PC-3 (cell line): ENCODE results near the gene TARS2. TPM values are rescaled to one million over a fixed set of nuclear protein-coding genes. Genes with fewer than 3 reads are reported as not detected.

ENCODE experiments used
- ATAC-seq: fragments of 200-7000 bp; cut with Tn5 transposase; 2 replicates; pipeline ENCODE4 v1.9.1; 2020; ENCODE audit warnings: mild to moderate bottlenecking, moderate library complexity
- BruUV-seq: library from RNA; stranded (reverse); fragments of 400-500 nt; replicated peaks from 2 replicates; lab custom pipeline; 2021; lab: Mats Ljungman, UMichigan
- CTCF ChIA-PET: fragments of 300-600 bp; sonication (Branson Sonifier 250); formaldehyde crosslinking; loops from one replicate; lab custom pipeline; 2022; ENCODE audit warnings: antibody characterized with exemption; lab: Charles Lee
- POLR2A ChIA-PET: fragments of 300-600 bp; sonication (Branson Sonifier 250); formaldehyde crosslinking; loops from one replicate; lab custom pipeline; 2022; ENCODE audit warnings: antibody characterized with exemption; ENCODE audit not compliant: unreplicated experiment; lab: Charles Lee
- DNase-seq: peaks from one replicate; pipeline ENCODE4 v3.0.0-alpha.2; 2015
- H2AFZ ChIP-seq: fragments of 300-600 bp; sonication (generic); 2 replicates; pipeline ENCODE4 v1.6.0; 2016; ENCODE audit warnings: antibody characterized with exemption, low read length
- H3F3A ChIP-seq: fragments of 300-600 bp; sonication (generic); one replicate; pipeline ENCODE4 v1.6.0; 2017; ENCODE audit warnings: antibody characterized with exemption, low read length, control low read depth, mild to moderate bottlenecking; ENCODE audit not compliant: unreplicated experiment
- H3K27ac ChIP-seq: fragments of 300-600 bp; sonication (generic); 2 replicates; pipeline ENCODE4 v1.5.1; 2016; ENCODE audit warnings: mild to moderate bottlenecking, low read length
- H3K27me3 ChIP-seq: fragments of 300-600 bp; sonication (generic); 2 replicates; pipeline ENCODE4 v1.6.1; 2016; ENCODE audit warnings: low read length, mixed read lengths
- H3K36me3 ChIP-seq: fragments of 300-600 bp; sonication (generic); 2 replicates; pipeline ENCODE4 v1.6.1; 2016; ENCODE audit warnings: low read depth, mixed run types, low read length, mixed read lengths
- H3K4me1 ChIP-seq: fragments of 300-600 bp; sonication (generic); 2 replicates; pipeline ENCODE4 v1.5.1; 2016; ENCODE audit warnings: low read length; ENCODE audit not compliant: insufficient read depth
- H3K4me2 ChIP-seq: fragments of 300-600 bp; sonication (generic); 2 replicates; pipeline ENCODE4 v1.6.0; 2016; ENCODE audit warnings: low read length
- H3K4me3 ChIP-seq: fragments of 300-600 bp; sonication (generic); 2 replicates; pipeline ENCODE4 v1.5.1; 2016; ENCODE audit warnings: mild to moderate bottlenecking, low read length, mixed read lengths
- H3K79me2 ChIP-seq: fragments of 300-600 bp; sonication (generic); 2 replicates; pipeline ENCODE4 v1.6.1; 2017; ENCODE audit warnings: low read length, mixed read lengths
- H3K9ac ChIP-seq: fragments of 300-600 bp; sonication (generic); 2 replicates; pipeline ENCODE4 v1.6.0; 2016; ENCODE audit warnings: mild to moderate bottlenecking, low read length
- H3K9me2 ChIP-seq: fragments of 300-600 bp; sonication (generic); replicated peaks from 2 replicates; pipeline ENCODE4 v1.6.1; 2016; ENCODE audit warnings: mixed run types, low read length, mixed read lengths
- H3K9me3 ChIP-seq: fragments of 300-600 bp; sonication (generic); 2 replicates; pipeline ENCODE4 v1.6.1; 2016; ENCODE audit warnings: low read length, mixed read lengths
- H4K20me1 ChIP-seq: fragments of 300-600 bp; sonication (generic); 2 replicates; pipeline ENCODE4 v1.6.1; 2016; ENCODE audit warnings: low read length, mixed read lengths
- EZH2 ChIP-seq: fragments of 300-600 bp; sonication (generic); IDR thresholded peaks from one replicate; pipeline ENCODE4 v1.6.1; 2017; ENCODE audit warnings: antibody characterized with exemption, mild to moderate bottlenecking, low read length; ENCODE audit not compliant: unreplicated experiment
- EZH2phosphoT487 ChIP-seq: fragments of 300-600 bp; sonication (generic); IDR thresholded peaks from 2 replicates; pipeline ENCODE4 v1.6.1; 2018; ENCODE audit warnings: mild to moderate bottlenecking, antibody characterized with exemption, low read length, borderline replicate concordance
- intact Hi-C: fragments of 100-400 bp; cut with micrococcal nuclease; formaldehyde crosslinking; loops from 2 replicates; pipeline ENCODE4 v1.9.0; 2023
- total RNA-seq: library from RNA; depleted of rRNA; stranded (reverse); fragments of >200 nt; gene quantifications from 2 replicates; pipeline ENCODE4 v1.2.3, GENCODE V29; 2014
- TF ChIP-seq, protein P1 (sequence below): fragments of 300-600 bp; sonication (generic); conservative IDR thresholded peaks from 2 replicates; pipeline ENCODE4 v1.5.1; 2017; ENCODE audit warnings: antibody characterized with exemption, low read depth, mild to moderate bottlenecking, low read length

The TARS2 gene
- total RNA-seq, 1 experiment from 2014 or later = 56.2 TPM

DNA sequence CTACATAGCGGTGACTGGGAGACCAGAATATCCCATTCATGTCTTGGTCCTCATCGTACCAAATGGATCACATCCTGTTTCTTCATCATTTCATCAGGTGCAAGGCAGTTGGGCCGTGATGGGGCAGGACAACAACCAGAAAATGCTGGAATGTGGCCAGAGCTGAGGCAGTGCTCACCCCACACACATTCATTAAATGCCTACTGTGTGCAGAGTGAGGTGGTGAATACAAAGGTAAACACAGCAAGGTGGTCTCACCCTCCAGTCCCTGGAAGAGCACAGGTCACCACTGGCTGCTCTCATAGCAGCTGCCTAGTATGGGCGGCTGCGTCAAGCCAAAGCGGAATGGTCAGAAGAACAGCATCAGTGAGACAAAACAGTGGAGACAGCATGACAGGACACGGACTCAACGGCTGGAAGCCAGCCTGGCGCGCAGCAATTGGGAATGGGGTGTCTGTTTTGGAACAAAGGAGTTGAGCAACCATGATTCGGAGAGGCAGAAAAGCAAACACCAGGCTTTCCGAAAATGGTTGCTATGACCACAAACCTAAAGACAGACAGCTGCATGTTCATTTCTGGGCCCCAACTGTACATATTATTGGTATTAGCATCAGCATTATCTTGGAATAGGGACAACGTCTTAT is 56.4 kb downstream of the TARS2 start:
- ChIA-PET POLR2A (interaction anchor here (0.6 kb wide), 1 partner anchor 111 kb away, joined by 3 read pairs; no protein-coding TSS in a partner anchor), CTCF (no interaction called here)
- BruUV-seq = no TSS peak
- no peaks in the 10 kb centered on the region for H3K79me2 ChIP-seq
- no peaks in the 10 kb centered on the region for H3F3A ChIP-seq
- H3K9ac ChIP-seq = no peak overlapping the region
- no peak overlapping the region for H2AFZ ChIP-seq
- no peaks in the 10 kb centered on the region for H3K9me3 ChIP-seq
- no peak overlapping the region for H3K4me3 ChIP-seq
- TF ChIP-seq EZH2 = no peak
- TF ChIP-seq, protein P1, sequence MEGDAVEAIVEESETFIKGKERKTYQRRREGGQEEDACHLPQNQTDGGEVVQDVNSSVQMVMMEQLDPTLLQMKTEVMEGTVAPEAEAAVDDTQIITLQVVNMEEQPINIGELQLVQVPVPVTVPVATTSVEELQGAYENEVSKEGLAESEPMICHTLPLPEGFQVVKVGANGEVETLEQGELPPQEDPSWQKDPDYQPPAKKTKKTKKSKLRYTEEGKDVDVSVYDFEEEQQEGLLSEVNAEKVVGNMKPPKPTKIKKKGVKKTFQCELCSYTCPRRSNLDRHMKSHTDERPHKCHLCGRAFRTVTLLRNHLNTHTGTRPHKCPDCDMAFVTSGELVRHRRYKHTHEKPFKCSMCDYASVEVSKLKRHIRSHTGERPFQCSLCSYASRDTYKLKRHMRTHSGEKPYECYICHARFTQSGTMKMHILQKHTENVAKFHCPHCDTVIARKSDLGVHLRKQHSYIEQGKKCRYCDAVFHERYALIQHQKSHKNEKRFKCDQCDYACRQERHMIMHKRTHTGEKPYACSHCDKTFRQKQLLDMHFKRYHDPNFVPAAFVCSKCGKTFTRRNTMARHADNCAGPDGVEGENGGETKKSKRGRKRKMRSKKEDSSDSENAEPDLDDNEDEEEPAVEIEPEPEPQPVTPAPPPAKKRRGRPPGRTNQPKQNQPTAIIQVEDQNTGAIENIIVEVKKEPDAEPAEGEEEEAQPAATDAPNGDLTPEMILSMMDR = no peak
- TF ChIP-seq EZH2phosphoT487 = no peak
- H3K4me2 ChIP-seq = no peak overlapping the region
- H3K36me3 ChIP-seq = no peaks in the 10 kb centered on the region
- no peaks in the 10 kb centered on the region for H3K9me2 ChIP-seq
- H4K20me1 ChIP-seq = no peaks in the 10 kb centered on the region
- H3K27ac ChIP-seq = no peak overlapping the region
- ATAC-seq = no peak
- peaks cover 3% of the 10 kb centered on the region; the same call in 1 of the 2 replicates for H3K4me1 ChIP-seq
- no peak for DNase-seq
- no peaks in the 10 kb centered on the region for H3K27me3 ChIP-seq
- intact Hi-C loops = no loop called here

DNA sequence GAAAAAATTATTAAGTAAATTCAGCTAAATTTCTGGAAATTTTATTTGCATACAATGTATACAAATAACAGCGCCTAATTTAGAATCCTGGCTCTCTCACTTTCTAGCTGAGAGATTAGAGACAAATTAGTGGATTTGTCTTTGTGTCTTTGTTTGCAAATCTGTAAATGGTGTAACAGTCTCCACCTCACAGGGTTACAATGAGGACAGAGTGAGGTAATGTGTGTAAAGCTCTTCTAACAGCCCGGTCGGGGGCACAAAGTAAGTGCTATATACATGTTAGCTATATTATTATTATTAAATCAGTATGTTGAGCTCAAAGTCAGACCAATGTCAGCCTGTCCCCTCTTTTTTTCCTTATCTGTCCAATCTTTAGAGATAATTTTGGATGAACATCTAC is 57.0 kb downstream of the TARS2 start:
- no peaks in the 10 kb centered on the region for H4K20me1 ChIP-seq
- no peaks in the 10 kb centered on the region for H3K27me3 ChIP-seq
- no peaks in the 10 kb centered on the region for H3K9me2 ChIP-seq
- no peak for DNase-seq
- no peaks in the 10 kb centered on the region for H3F3A ChIP-seq
- H3K4me1 ChIP-seq = peaks cover 3% of the 10 kb centered on the region; the same call in 1 of the 2 replicates
- no peaks in the 10 kb centered on the region for H3K36me3 ChIP-seq
- H3K4me3 ChIP-seq = no peak overlapping the region
- TF ChIP-seq EZH2 = no peak
- TF ChIP-seq EZH2phosphoT487 = no peak
- TF ChIP-seq, protein P1 = no peak
- H3K9ac ChIP-seq = no peak overlapping the region
- no TSS peak for BruUV-seq
- H3K4me2 ChIP-seq = no peak overlapping the region
- H3K9me3 ChIP-seq = no peaks in the 10 kb centered on the region
- ChIA-PET POLR2A (no interaction called here), CTCF (no interaction called here)
- intact Hi-C loops = no loop called here
- H3K79me2 ChIP-seq = no peaks in the 10 kb centered on the region
- H2AFZ ChIP-seq = no peak overlapping the region
- no peak overlapping the region for H3K27ac ChIP-seq
- no peak for ATAC-seq

DNA sequence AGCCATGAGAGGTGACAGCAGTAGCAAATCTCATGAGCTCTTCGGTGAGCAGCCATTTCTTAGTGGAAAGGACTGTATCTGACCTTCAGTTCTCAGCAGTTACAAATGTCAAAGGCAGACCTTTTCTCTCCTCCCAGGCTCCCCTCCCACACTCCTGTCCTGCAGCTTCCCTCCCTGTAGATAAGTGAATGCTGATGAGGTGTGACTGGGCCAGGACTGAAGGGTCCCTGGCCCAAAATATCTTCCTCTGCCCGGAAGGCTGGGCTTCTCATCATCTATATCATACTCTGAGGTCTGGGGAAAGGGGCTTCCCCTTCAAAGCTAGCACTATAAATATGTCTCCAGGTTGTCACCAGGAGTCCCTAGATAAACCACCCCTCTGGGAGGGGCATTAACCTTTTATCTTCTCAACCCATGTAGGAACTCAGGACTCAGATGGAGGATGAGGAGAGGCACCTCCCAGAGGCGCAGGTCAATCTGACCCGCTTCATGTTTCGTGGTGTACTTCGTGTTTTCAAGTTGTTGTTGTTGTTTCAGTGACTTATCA is 58.3 kb downstream of the TARS2 start:
- Histone ChIP-seq H2AFZ (no peak overlapping the region), H3K4me1 (peaks cover 3% of the 10 kb centered on the region; the same call in 1 of the 2 replicates), H3K4me3 (no peak overlapping the region), H4K20me1 (no peaks in the 10 kb centered on the region), H3K27ac (no peak overlapping the region), H3K9ac (no peak overlapping the region), H3K9me3 (no peaks in the 10 kb centered on the region), H3F3A (no peaks in the 10 kb centered on the region), H3K27me3 (no peaks in the 10 kb centered on the region), H3K79me2 (no peaks in the 10 kb centered on the region), H3K9me2 (no peaks in the 10 kb centered on the region), H3K36me3 (no peaks in the 10 kb centered on the region), H3K4me2 (no peak overlapping the region)
- intact Hi-C loops = loop anchor here (5.0 kb wide), 1 partner anchor 83 kb away; no protein-coding TSS in a partner anchor
- no TSS peak for BruUV-seq
- ChIA-PET CTCF (no interaction called here), POLR2A (no interaction called here)
- no peak for TF ChIP-seq EZH2phosphoT487
- DNase-seq = no peak
- no peak for ATAC-seq
